H1 (cell line): ENCODE measurements around the gene VIPR2. TPM values are rescaled to one million over a fixed set of nuclear protein-coding genes. Genes with fewer than 3 reads are reported as not detected.

Experiments
- CEBPB ChIP-seq: IDR thresholded peaks from 2 replicates; pipeline ENCODE4 v1.6.1; 2012; ENCODE audit warnings: low read depth, low read length
- CHD1 ChIP-seq: IDR thresholded peaks from 2 replicates; pipeline ENCODE4 v1.6.1; 2012; ENCODE audit warnings: low read depth, low read length, improper control_type of control experiment
- CTBP2 ChIP-seq: IDR thresholded peaks from 2 replicates; pipeline ENCODE4 v1.7.0; 2011; ENCODE audit warnings: borderline replicate concordance, mild to moderate bottlenecking, moderate library complexity, mixed read lengths, low read length; ENCODE audit not compliant: insufficient read depth, insufficient read length
- KDM1A ChIP-seq: fragments of 200-600, 300-600 bp; sonication (generic); IDR thresholded peaks from 2 replicates; pipeline ENCODE4 v1.7.1; 2016; ENCODE audit warnings: mild to moderate bottlenecking, low read length, borderline replicate concordance
- RAD21 ChIP-seq, 2 experiments: IDR thresholded peaks in 1 of 2; conservative IDR thresholded peaks in 1 of 2; 2 replicates each; pipeline ENCODE4 v1.6.1; 2011; ENCODE audit warnings: low read depth in 2 of 2, low read length in 2 of 2, improper control_type of control experiment in 1 of 2, inconsistent platforms in 1 of 2, mild to moderate bottlenecking in 1 of 2, moderate library complexity in 1 of 2
- SP4 ChIP-seq: IDR thresholded peaks from 2 replicates; pipeline ENCODE4 v1.6.1; 2012; ENCODE audit warnings: low read length, inconsistent platforms
- TCF12 ChIP-seq: IDR thresholded peaks from 2 replicates; pipeline ENCODE4 v1.6.1; 2011; ENCODE audit warnings: low read depth, mild to moderate bottlenecking, low read length
- ZNF274 ChIP-seq: IDR thresholded peaks from 2 replicates; pipeline ENCODE4 v1.7.0; 2012; ENCODE audit warnings: low read length, borderline replicate concordance; ENCODE audit errors: extremely low read depth
- polyA plus RNA-seq, 7 experiments: library from polyadenylated mRNA; depleted of rRNA in 3 of 7; stranded (reverse) in 5 of 7; unstranded in 2 of 7; fragments of >200 nt in 5 of 7; fragments of 200-250 nt in 2 of 7; gene quantifications; 1 replicate in 5 of 7; 2 replicates in 1 of 7; 4 replicates in 1 of 7; pipeline versions ENCODE4 v1.2.1 to v1.2.3, GENCODE V29; 2011 to 2013; ENCODE audit warnings: missing spikeins in 2 of 7, mixed read lengths in 2 of 7
- total RNA-seq: library from RNA; stranded (reverse); fragmentation: NEBNext Ultra II Directional; extraction: Animal tissue kit (Norgen Biotek cat#: 25700); gene quantifications from 2 replicates; pipeline ENCODE4 v1.2.1, GENCODE V29; 2021

VIPR2 gene
- total and polyA plus RNA-seq, 2 of the 8 experiments (the other 6 are each of a cell fraction or from before 2014, with no cell fraction given), result 2.4 to 6.3 TPM

DNA sequence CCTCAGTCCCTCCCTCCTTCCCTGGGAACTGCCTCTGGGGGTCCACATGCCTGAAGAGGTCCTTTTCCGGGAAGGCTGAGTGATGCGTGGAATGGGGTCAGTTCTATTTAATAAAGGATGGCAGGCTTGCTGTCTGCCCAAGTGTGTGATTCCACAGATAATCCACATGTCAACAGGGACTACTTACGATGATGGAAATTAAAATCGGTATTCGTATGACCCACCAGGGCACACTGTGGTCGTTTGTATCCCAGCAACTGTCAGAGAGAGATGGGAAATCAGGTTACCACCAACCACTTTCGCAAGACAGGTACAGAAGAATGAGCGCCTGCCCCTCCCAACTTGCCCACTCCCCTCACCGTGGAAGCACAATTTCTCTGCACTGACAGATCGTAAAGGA lies 110.3 kb downstream of the VIPR2 start (continued):
- no peak for TF ChIP-seq CHD1
- no peak for TF ChIP-seq RAD21 (IDR thresholded peaks at IDR 0.05 in 1 of 2, conservative IDR thresholded peaks at IDR 0.05 in 1 of 2; ENCODE audit: low read depth in 2 of 2, low read length in 2 of 2)
- TF ChIP-seq ZNF274, result no peak
- no peak for TF ChIP-seq CEBPB
- no peak for TF ChIP-seq TCF12
- TF ChIP-seq KDM1A, result no peak
- TF ChIP-seq SP4, result no peak
- no peak for TF ChIP-seq CTBP2
- TF ChIP-seq, all 59 proteins: peak for 0
